HG03520 (cell line): Measurements from ENCODE around the gene CEP170.

Experiments
- ATAC-seq: cut with Tn5 transposase; IDR thresholded peaks from one replicate; pipeline ENCODE4 v1.9.1; 2021; ENCODE audit warnings: mild to moderate bottlenecking, moderate library complexity; ENCODE audit not compliant: unreplicated experiment

Gene CEP170

GRCh38 chr1:243254927-243255790 lies at the start of gene CEP170:
Gene CEP170, minus strand, starts transcription at chr1:243255281. Its CDS starts 30,001 bp downstream, at chr1:243225280.
- peak; percentile 48 for ATAC-seq

GRCh38 chr1:243301059-243301458 lies 46.0 kb upstream of the CEP170 start:
- no peak for ATAC-seq

GRCh38 chr1:243299069-243299468 lies 44.0 kb upstream of the CEP170 start:
- ATAC-seq, result no peak

DNA sequence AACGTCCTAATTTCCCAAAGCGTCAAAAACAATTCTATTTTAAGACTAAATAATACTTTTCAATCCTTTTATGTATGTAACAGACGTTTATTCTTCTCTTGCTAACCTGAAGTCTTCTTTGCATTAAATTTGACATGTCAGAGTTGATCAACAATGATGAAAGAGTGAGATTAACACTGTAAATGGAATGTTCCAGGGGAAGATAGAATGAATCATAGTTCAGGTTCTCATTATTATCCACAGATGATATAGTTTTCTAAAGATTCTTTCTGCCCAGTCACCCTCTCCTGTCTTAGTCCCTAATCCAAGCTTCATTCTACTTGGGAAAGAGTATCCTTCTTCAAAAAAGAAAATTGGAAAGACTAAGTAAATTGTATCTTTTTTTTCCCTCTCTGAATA lies 39.6 kb upstream of the CEP170 start:
- no peak for ATAC-seq

DNA sequence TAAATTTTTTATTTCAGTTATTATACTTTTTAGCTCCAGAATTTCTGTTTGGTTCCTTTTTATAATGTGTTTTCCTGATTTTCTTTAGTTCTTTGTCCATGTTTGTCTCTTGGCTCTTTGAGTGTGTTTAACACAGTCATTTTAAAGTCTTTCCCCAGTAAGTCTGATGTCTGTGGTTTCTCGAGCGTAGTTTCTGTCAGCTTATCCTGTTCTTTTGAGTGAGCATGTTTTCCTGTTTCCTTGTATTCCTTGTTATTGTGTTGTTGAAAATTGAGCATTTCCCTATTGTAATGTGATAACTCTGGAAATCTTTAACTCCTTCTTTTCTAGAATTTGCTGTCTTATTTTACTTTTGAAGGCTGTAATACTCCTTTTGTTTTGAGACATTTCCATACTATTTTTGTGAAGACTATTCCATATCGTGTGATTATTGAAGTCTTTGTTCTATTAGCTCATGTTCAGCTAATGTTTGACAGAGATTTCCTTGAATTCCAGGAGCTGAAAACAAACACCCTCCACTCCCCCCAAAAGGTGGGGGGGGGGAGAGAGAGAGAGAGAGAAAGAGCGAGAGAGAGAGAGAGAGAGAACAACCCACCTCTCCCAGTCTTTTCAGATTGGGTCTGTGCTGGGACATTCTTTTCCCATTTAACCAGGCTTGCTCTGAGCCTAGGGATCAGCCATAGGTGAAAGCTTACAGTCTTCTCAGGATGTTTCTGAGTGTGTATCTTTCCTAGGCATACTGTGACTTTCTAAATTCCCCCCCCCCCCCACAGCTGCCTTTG lies 39.1 kb upstream of the CEP170 start:
- ATAC-seq, result no peak

DNA sequence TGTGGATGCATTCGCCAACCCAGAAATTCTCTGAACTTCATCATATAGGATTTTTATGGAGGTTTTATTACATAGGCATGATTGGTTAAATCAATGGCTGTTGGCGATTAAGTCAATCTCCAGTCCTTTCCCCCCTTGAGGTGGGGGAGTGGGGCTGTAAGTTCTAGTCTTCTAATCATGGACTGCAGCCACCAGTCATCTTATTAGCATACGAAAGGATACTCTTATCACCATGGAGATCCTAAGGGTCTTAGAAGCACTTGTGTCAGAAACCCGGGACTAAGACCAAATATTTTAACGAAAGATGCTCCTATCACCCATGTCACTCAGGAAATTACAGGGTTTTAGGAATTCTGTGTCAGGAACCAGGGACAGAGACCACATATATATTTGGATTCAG lies 37.0 kb upstream of the CEP170 start:
- ATAC-seq, result no peak

DNA sequence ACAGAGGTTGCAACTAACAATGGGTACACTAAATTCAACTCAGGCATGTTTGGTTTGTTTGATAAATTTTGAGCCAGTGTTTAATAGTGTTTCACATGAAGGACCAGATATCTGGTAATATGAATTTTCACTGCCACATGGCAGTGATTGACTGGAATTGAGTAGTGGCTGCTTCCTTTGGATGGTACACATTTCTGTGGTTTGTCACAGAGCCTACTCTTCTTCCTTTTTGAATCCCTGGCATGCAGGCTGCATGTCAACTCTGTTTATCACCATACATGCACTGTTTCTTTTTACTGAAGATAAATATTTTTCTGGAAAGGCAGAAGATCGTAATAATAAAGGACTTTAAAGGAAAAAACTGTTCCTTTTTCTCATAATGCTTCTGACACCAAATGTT lies 36.2 kb upstream of the CEP170 start:
- no peak for ATAC-seq

DNA sequence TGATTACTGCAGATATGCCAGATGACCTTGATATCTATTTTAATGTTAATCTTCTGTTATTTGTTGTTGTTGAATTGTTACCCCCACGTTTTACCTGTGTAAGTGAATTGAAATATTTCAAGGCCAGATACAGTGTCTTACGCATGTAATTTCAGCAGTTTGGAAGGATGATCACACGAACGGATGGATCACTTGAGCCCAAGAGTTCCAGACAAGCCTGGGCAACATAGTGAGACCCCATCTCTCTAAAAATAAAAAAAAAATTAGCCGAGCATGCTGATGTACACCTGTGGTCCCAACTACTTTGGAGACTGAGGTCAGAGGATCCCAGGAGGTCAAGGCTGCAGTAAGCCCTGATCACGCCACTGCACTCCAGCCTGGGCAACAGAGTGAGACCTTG lies 33.0 kb upstream of the CEP170 start:
- ATAC-seq, result no peak

- ATAC-seq, result peak; percentile 95
These were observed 32.6 kb upstream of the CEP170 start for GRCh38 chr1:243287652-243288051.

GRCh38 chr1:243287123-243287460 lies 32.0 kb upstream of the CEP170 start:
- no peak for ATAC-seq

DNA sequence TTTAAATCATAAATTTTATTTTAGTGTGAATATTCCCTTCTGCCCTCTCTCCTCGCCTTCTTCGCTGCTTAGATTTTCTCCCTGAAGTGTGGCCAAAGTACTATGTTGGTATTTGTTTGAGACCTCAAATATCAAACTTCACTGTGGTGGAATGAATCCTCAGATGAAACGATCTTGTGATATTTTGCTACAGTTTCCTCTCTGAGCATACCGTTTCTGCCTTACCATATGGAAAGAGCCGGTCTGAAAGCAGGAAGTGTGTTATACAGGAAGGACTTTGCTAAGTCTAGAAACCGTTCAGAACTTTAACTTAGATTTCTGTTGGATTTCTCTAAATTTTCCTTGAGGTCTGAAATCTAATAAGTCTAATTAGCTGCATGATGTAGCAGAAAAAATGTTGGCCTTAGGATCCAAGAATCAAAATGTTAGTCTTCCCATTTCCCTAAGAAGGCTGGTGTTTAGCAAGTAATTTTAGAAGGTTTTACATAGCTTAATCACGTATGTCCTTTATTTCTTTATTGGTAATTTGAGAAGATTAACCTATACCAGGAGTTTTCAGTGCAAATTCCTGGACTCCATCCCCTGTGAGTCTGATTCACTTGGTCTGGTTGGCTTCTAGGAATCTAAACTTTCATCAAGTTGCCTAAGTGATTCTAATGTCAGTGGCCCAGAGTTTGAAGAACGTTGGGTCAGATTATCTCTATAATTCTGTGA lies 31.5 kb upstream of the CEP170 start:
- ATAC-seq, result no peak

- no peak for ATAC-seq
These were observed 26.6 kb upstream of the CEP170 start for GRCh38 chr1:243281672-243282071.

DNA sequence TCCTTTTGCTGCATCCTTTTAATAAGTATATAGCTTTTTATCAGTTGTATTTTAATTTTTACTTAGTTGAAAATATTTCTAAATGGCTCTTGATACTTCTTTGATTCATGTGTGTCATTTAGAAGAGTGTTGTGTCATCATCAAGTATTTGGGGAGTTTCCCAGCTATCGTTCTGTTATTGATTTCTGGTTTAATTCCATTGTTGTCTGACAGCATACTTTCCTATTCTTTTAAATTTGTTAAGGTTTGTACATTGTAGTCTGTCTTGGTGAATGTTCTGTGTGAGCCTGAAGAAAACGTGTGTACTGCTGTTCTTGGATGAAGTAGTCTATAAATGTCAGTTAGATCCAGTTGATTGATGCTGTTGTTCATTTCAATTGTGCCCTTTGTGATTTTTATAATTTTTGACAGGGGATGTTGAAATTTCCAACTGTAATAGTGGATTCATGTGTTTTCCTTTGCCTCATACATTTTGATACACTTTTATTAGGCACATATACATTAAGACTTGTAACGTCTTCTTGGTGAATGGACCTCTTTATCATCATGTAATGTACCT lies 25.6 kb upstream of the CEP170 start:
- ATAC-seq, result no peak

GRCh38 chr1:243275316-243275715 lies 20.2 kb upstream of the CEP170 start:
- ATAC-seq, result no peak

GRCh38 chr1:243273945-243274344 lies 18.9 kb upstream of the CEP170 start:
- no peak for ATAC-seq

GRCh38 chr1:243273506-243273905 lies 18.4 kb upstream of the CEP170 start:
- no peak for ATAC-seq

DNA sequence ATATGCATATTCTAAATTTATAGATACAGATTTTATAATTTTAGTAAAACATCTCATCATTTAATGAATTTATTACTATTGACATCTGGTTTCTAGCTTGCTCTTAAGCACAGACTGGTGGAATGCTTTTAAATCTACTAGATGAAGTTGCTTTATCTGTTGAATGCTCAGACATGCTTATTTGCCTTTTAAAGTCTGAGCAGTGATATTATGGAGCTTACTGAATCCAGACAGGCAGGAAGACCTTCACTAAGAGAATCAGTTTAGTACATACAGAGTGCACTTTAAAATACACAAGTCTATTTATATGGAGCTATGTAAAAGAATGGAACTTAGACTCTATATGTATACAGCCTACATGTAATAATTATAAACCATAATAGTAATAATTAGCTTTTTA lies 17.3 kb upstream of the CEP170 start:
- ATAC-seq, result no peak

DNA sequence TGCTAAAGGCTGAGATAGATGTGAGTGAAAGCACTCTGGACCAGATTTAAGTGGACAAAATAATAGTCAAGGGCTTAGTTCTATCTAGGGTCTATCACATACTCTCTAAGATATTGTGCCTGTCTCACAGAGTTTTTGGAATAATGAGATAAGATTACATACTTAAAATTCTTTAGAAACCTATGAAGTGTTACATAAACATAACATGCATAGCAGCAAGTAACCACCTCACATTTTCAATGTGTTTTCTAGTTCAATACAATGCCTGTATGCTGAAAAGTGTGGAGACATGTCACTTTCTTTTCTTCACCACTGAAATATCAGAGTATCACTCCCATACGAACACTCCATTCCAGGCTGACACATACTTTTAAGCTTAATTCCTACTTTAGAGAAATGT lies 16.9 kb upstream of the CEP170 start:
- ATAC-seq, result no peak

DNA sequence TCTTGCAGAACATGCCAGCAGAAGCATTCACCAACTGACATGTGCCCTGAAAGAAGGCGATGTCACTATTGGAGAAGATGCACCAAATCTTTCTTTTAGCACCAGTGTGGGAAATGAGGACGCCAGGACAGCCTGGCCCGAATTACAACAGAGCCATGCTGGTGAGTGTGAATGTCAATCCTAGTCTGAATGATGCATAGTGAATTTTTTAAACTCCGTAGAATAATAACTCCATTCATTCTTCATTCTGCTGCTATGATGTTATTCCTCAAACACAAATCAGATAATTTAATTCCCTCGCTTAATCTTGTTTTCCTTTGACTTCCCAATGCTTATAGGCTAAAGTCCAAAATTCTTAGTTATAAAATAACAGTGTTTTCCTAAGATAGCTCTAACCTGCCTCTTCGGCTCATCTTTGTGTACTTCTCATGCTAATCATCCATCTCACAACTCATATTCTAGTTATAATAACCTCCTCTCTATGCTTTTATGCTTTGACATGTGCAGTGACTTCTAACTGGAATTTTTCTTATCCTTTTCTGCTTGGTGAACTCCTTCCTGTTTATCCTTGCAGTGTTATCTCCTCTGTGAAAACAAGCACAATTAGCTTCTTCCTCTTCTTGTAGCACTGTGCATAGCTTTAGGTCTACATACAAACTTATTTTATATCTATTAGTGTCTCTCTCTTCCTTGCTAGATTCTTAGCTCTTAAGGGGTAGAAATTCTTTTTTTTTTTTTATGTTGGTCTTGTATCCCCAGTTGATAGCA lies 15.2 kb upstream of the CEP170 start:
- no peak for ATAC-seq

DNA sequence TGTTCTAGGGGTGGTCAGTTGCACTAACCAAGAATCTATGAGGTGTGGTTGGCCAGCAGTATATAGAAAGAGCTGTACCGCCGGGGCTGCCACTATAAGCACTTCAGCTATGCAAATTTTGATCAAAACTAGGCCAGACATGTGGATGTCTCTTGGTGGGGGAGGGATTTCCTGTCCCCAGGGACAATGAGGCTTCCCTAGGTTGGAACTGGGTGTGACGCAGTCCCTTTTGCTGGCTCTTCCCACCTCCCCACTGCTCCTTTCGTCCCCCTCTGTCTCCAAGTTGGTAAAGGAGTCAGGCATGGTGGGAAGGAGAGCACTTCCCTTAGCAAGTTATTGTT lies 14.3 kb upstream of the CEP170 start:
- ATAC-seq, result no peak
